ENCODE data around the gene RER1.

The RER1 gene

GRCh38 chr1:2354511-2355372 lies 36.9 kb upstream of the RER1 start:
- no peak for DNase-seq

DNA sequence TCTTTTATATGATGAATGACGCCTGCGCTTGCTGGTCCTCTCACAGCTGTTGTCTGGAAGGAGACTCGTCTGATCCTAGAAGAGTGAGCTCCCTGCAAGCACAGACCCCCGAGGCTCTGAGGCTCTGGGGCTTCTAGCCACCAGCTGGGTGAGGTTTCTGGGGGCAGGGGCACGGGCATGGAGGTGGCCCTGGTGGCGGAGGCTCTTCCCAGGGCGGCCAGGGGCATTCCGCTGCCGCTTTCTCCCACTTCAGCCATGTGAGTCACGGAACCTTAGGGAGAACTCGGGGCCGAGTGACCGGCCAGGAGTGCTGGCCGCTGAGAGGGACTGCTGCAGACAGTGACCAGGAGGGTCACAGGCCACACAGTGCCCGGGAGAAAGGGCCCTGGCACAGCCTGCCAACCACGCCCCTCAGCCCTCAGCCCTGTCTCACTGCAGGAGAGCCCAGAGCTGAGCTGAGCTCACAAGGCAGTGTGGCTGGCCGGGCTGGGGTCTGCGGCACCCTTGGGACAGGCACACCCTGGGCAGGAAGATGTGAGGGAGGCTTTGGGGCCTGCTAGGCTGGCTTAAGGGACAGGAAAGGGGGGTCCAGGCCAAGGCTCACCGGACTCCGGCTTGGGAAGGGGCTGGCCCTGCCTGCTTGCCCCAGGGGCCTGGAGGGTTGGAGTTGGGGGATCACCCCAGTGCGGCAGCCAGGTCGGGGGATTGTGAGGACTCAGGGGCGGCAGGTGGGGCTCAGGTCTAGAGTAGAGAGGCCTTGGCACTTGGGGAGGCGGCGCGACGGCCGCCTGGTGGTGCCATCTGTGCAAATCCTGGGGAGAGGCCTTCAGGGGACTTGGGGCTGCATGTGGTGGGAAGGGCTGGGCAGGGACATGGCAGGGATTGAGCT lies 36.0 kb upstream of the RER1 start:
- DNase-seq, result no peak

- no peak for DNase-seq
Measured at GRCh38 chr1:2356401-2356800, 35.2 kb upstream of the RER1 start.

- no peak for DNase-seq
Measured at GRCh38 chr1:2356911-2357845, 34.5 kb upstream of the RER1 start.

GRCh38 chr1:2358072-2358471 lies 33.6 kb upstream of the RER1 start:
- no peak for DNase-seq

GRCh38 chr1:2358651-2359640 lies 32.7 kb upstream of the RER1 start:
- DNase-seq, result no peak

GRCh38 chr1:2360588-2361364 lies 30.9 kb upstream of the RER1 start:
- DNase-seq, result no peak

GRCh38 chr1:2363847-2364513 lies 27.7 kb upstream of the RER1 start:
- DNase-seq, result no peak

DNA sequence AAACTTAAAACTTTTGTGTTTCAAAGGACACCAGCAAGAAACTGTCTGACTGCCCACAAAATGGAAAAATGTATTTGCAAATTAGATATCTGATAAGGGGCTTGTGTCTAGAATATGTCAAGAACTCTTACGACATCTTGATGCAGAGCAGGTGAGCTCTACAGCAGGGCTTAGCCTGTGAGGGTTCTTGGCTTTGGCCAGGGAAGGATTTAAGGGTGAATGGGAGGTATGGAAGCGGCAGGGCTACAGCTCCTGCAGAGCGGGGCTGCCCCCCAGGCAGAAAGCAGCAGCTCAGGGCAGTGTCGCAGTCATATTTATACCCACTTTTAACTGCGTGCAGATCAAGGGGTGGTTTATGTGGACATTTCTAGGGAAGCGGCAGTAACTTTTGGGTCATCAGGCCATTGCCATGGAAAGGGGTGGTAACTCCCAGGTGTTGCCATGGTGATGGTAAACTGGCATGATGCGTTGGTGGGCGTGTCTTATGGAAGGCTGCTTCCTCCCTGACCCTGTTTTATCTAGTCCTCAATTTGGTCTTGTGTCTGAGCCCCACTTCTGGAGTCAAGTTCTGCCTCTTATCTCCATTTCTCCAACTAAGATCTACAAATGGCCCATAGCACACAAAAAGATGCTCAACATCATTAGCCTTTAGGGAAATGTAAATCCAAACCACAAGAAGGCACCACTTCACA lies 23.4 kb upstream of the RER1 start:
- no peak for DNase-seq

DNA sequence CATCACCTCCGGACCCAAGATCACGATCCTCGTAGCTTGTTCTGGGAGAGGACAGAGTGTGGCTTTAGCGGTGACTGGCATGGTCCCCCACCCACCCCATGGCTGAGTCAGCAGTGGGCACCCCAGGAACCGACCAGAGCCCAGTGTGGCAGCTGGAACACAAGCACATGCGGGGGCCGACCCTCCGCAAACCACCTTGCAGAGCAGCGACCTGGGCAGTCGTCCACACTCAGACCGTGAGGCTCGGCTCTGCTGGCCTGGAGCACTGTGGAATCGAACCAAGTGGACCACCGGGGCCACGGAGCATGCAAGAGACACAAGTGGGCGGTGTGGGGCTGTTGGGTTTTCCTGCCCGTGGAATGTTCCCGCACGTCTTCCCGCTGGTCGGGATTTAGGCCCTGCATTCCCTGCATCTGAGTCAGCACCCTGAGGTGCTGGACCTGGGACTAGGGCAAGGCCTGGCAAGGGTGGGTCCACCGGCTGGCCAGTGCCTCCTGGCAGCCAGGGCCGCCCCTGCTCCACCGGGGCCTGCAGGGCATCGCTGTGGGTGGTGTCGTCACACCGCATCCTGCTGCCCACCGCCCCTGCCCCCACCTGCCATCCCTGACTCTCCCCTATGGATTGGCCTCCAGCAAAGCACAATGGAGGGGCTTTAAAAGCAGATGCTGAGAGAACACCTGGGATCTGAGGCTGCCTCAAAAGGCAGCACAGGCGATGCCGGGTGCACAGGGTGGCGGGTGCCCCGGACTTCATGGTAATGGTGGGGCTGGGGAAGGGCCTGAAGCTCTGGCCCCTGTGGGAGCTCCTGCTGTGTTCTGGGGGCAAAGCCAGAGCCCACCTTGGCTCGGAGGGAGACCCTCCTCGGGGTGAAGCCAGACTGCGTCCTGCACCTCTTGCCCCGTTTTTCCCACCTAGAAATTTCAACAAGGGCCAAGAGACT lies 18.8 kb upstream of the RER1 start:
- no peak for DNase-seq

- DNase-seq, result no peak
Measured at GRCh38 chr1:2373551-2374251, 17.9 kb upstream of the RER1 start.

DNA sequence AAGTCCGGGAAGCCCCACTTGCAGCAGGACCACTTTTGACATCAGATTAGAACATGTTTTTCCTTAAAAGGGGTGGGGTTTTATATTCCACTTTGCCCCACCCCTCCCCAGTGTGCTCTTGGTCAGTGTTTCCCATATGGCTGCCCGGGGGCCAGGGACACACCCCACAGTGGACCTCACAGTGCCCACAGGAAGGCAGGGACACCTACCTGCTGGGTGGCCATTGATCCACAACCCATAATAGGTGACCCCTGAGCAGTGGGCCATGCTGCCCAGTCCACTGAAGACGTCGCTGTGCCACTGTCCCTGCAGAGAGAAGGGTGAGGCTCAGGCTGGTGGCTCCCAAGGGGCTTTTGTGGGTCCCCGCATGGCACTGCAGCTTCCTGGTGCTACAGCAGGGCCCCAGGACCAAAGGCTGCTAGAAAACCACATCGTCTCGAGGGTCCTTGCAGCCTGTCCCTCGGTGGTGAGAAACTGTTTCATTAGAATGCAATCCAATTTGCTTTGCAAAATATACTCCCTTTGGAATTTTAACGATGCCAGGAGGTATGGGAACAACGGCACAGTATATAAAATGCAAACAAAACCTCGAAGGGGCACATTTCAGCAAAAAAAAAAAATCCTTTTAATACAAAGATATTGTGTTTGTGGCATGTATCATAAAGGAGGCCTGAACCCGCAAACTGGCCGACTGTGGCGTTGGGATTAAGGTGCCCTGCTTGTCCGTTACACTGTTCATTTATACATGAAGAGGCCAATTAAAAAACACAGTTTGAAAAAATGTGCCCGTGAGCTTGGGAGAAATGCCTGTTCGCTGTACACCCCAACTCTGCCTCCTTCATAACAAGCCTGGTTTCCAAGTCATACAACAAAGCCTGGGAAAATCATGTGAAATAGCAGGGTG lies 17.1 kb upstream of the RER1 start:
- DNase-seq, result no peak

- no peak for DNase-seq
Measured at GRCh38 chr1:2375246-2375922, 16.3 kb upstream of the RER1 start.

DNA sequence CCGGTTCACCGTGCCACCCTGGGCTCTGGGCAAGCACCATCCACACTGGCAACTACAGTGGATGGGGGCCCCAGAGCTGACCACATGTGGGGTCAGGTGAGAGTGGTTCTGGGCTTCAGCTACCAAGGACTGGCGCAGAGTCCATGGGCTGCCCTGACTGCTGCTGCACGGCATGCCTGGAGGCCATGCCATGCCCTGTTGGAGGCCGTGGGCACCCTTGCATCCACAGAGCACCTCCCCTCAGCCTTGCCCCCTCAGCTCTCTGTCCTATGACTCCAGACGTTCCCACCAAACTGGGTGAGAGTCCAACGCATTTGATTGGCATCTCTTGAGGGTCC lies 15.7 kb upstream of the RER1 start:
- DNase-seq, result no peak

DNA sequence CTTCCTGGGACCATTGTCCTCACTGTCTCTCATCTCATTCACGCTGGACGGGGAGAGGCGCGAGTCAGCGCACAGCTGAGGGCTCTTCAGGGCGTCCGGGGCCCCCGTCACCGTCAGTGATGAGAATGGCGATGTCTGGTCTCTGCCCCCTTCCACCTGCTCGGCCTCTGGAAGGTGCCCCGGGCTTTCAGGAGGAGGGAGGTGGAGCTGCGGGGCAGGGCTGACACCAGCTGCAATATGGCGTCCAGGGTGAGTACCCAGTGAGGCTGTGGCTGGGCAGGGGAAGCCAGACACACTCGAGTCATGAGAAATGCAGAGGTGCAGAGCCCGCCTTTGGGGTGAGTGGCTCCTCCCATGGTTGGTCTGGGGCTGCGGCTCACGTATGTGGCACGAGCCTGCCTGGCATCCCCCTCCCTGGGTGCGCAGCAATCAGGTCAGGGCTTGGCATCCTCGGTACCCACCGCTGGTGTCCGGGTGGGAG lies 15.3 kb upstream of the RER1 start:
- DNase-seq, result no peak

Measured in GDM1 (cell line).